Loucy (cell line): ENCODE results near the gene CFAP92.

Source experiments
- H2AFZ ChIP-seq: fragments of 200-600 bp; sonication (generic); 2 replicates; pipeline ENCODE4 v1.6.0; 2016; ENCODE audit warnings: antibody characterized with exemption, mild to moderate bottlenecking, low read length, moderate library complexity
- H3F3A ChIP-seq: fragments of 200-600 bp; 2 replicates; pipeline ENCODE4 v1.6.0; 2016; ENCODE audit warnings: antibody characterized with exemption, low read depth, mild to moderate bottlenecking
- H3K27me3 ChIP-seq: fragments of 200-600 bp; sonication (generic); 2 replicates; pipeline ENCODE4 v1.6.1; 2014; ENCODE audit warnings: low read length, mild to moderate bottlenecking; ENCODE audit not compliant: insufficient read depth, poor library complexity, severe bottlenecking
- H3K36me3 ChIP-seq: fragments of 200-600 bp; sonication (generic); 2 replicates; pipeline ENCODE4 v1.6.1; 2016; ENCODE audit warnings: low read length; ENCODE audit not compliant: insufficient read depth
- H3K4me1 ChIP-seq: fragments of 200-600 bp; sonication (generic); 2 replicates; pipeline ENCODE4 v1.5.1; 2014; ENCODE audit warnings: low read length, mild to moderate bottlenecking; ENCODE audit not compliant: insufficient read depth, poor library complexity, severe bottlenecking
- H3K4me2 ChIP-seq: fragments of 200-600 bp; sonication (generic); 2 replicates; pipeline ENCODE4 v1.6.0; 2014; ENCODE audit warnings: antibody characterized with exemption, low read length, low read depth, mild to moderate bottlenecking; ENCODE audit not compliant: poor library complexity, severe bottlenecking
- H3K4me3 ChIP-seq: fragments of 200-600 bp; sonication (generic); 2 replicates; pipeline ENCODE4 v1.5.1; 2014; ENCODE audit warnings: low read length, mild to moderate bottlenecking, mixed read lengths; ENCODE audit not compliant: poor library complexity, severe bottlenecking
- H3K79me2 ChIP-seq: fragments of 200-600 bp; sonication (generic); 2 replicates; pipeline ENCODE4 v1.6.1; 2014; ENCODE audit warnings: low read length; ENCODE audit not compliant: insufficient read depth
- H3K9ac ChIP-seq: fragments of 200-600 bp; sonication (generic); 2 replicates; pipeline ENCODE4 v1.6.0; 2014; ENCODE audit warnings: mild to moderate bottlenecking, low read depth, low read length, moderate library complexity; ENCODE audit not compliant: poor library complexity, severe bottlenecking
- H3K9me2 ChIP-seq: fragments of 200-600 bp; sonication (generic); replicated peaks from 2 replicates; pipeline ENCODE4 v1.6.1; 2016; ENCODE audit warnings: low read depth, low read length, mixed read lengths
- H3K9me3 ChIP-seq: fragments of 200-600 bp; sonication (generic); 2 replicates; pipeline ENCODE4 v1.6.1; 2014; ENCODE audit warnings: mild to moderate bottlenecking, antibody characterized with exemption, low read length, low read depth; ENCODE audit not compliant: insufficient read depth
- H4K20me1 ChIP-seq: fragments of 200-600 bp; sonication (generic); 2 replicates; pipeline ENCODE4 v1.6.0; 2014; ENCODE audit warnings: antibody characterized with exemption, low read length, mild to moderate bottlenecking; ENCODE audit not compliant: insufficient read depth, poor library complexity, severe bottlenecking
- CTCF ChIP-seq: fragments of 200-600 bp; sonication (generic); conservative IDR thresholded peaks from 2 replicates; pipeline ENCODE4 v1.5.1; 2014; ENCODE audit warnings: mild to moderate bottlenecking, antibody characterized with exemption, low read length
- EZH2phosphoT487 ChIP-seq: fragments of 200-600 bp; IDR thresholded peaks from 2 replicates; pipeline ENCODE4 v1.6.1; 2018; ENCODE audit warnings: antibody characterized with exemption, mild to moderate bottlenecking, moderate library complexity, borderline replicate concordance

Gene CFAP92

DNA sequence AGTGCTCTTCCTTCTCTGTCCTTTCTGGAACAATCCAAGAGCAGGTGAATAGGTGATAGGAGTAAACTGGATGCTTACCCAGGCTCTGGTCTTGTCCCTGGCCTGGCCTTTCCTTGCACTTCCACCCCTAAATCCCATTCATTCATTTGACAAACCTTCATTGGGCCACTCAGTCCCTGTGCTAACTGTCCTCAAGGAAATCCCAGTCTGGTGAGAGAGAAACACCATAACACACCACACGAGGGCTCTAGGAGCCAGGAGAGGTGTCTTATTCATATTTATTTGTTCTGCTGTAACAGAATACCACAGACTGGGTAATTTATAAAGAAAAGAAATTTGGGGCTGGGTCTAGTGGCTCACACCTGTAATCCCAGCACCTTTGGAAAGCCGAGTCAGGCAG, 30.0 kb upstream of the CFAP92 start:
- no peak overlapping the region for H2AFZ ChIP-seq
- H4K20me1 ChIP-seq: no peaks in the 10 kb centered on the region
- H3K9me3 ChIP-seq: no peaks in the 10 kb centered on the region
- TF ChIP-seq EZH2phosphoT487 (no peak), CTCF (peak; percentile 50)
- no peaks in the 10 kb centered on the region for H3K36me3 ChIP-seq
- H3K4me2 ChIP-seq: no peak overlapping the region
- H3K4me3 ChIP-seq: no peak overlapping the region
- H3K9me2 ChIP-seq: no peaks in the 10 kb centered on the region
- peaks cover 16% of the 10 kb centered on the region for H3K4me1 ChIP-seq
- no peaks in the 10 kb centered on the region for H3K27me3 ChIP-seq
- H3K9ac ChIP-seq: no peak overlapping the region
- peaks cover 13% of the 10 kb centered on the region; the same call in 1 of the 2 replicates for H3K79me2 ChIP-seq
- no peaks in the 10 kb centered on the region for H3F3A ChIP-seq

DNA sequence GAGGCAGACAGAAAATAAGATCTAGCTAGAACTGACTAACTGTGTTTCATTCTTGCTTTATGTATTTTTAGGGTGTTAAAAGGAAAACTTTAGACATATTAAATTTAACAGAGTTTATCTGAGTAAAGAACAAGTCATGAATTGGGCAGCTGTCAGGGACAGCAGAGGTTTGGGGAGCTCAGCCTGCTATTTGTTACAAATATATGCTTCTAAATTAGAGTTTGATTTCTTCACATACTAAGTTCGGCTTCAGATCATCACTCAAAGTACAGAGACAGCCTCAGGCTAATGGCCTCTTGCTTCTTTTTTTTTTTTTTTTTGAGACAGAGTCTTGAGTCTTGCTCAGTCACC, 29.1 kb upstream of the CFAP92 start:
- Histone ChIP-seq H4K20me1 (no peaks in the 10 kb centered on the region), H3K79me2 (peaks cover 13% of the 10 kb centered on the region; the same call in 1 of the 2 replicates), H3K27me3 (no peaks in the 10 kb centered on the region), H3K4me3 (no peak overlapping the region), H3K4me1 (peaks cover 18% of the 10 kb centered on the region), H2AFZ (no peak overlapping the region), H3F3A (no peaks in the 10 kb centered on the region), H3K36me3 (no peaks in the 10 kb centered on the region), H3K9ac (no peak overlapping the region), H3K9me3 (no peaks in the 10 kb centered on the region), H3K4me2 (no peak overlapping the region), H3K9me2 (no peaks in the 10 kb centered on the region)
- TF ChIP-seq CTCF: no peak
- no peak for TF ChIP-seq EZH2phosphoT487

GRCh38 chr3:129022114-129023007, 28.5 kb upstream of the CFAP92 start:
- H3K4me1 ChIP-seq: peaks cover 22% of the 10 kb centered on the region
- H2AFZ ChIP-seq: no peak overlapping the region
- peaks cover 13% of the 10 kb centered on the region; the same call in 1 of the 2 replicates for H3K79me2 ChIP-seq
- no peaks in the 10 kb centered on the region for H4K20me1 ChIP-seq
- H3K36me3 ChIP-seq: no peaks in the 10 kb centered on the region
- H3K4me3 ChIP-seq: no peak overlapping the region
- no peaks in the 10 kb centered on the region for H3F3A ChIP-seq
- no peaks in the 10 kb centered on the region for H3K9me2 ChIP-seq
- H3K4me2 ChIP-seq: no peak overlapping the region
- H3K9me3 ChIP-seq: no peaks in the 10 kb centered on the region
- no peak overlapping the region for H3K9ac ChIP-seq
- TF ChIP-seq EZH2phosphoT487: no peak
- TF ChIP-seq CTCF: no peak
- H3K27me3 ChIP-seq: no peaks in the 10 kb centered on the region
